ENCODE results near the gene C8G. TPM values are rescaled to one million over a fixed set of nuclear protein-coding genes. Genes with fewer than 3 reads are reported as not detected.

The C8G gene
- total and polyA plus RNA-seq, 2 of the 13 experiments (the other 11 are each of a cell fraction or from before 2014, with no cell fraction given) = 4.9 to 12.8 TPM

DNA sequence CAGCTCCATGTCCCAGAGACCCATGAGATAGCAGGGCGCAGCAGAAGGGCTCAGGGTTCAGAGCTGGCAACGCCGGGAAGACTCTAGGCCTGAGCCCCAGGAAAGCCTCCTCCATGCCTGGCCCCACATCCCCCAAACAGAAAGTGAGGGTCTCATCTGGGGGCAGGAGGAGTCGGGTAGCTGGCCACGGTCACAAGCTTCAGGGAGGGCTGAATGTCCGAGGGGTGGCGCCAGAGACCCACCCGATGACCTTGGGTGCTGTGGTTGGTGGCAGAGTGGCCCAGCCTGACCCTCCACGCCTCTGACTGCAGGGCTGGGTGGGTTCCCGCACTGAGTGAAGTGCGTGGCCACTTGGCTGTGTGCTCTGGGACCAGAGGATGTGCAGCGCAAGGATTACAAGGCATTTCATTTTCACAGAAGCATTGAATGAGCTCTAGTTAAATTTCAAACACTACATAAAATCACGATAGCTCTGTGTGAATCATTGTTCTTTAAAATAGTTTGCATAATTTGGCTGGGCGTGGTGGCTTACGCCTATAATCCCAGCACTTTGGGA, 3.0 kb downstream of the C8G start (continued):
- TF ChIP-seq ZNF790 (CRISPR knock-in tag; IDR thresholded peaks at IDR 0.05; ENCODE audit: borderline replicate concordance) = no peak
- TF ChIP-seq, protein P1, sequence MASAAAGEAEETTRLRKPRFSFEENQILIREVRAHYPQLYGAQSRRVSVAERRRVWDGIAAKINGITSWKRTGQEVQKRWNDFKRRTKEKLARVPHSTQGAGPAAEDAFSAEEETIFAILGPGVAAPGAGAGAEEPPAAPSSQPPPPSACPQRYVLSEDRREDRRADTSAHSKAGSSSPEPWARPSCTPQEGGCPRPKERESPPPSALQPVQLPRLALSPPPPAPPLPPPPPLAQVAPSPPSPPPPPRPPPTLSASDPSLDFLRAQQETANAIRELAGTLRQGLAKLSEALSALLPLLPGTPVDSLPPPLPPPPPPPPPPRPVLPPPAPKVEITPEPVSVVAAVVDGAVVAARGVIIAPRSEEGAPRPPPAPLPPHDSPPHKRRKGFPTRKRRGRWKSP (CRISPR knock-in tag; IDR thresholded peaks at IDR 0.05) = 0 out of 2 replicates have a peak, but pooled peaks have one; percentile 37
- TF ChIP-seq, protein P2, sequence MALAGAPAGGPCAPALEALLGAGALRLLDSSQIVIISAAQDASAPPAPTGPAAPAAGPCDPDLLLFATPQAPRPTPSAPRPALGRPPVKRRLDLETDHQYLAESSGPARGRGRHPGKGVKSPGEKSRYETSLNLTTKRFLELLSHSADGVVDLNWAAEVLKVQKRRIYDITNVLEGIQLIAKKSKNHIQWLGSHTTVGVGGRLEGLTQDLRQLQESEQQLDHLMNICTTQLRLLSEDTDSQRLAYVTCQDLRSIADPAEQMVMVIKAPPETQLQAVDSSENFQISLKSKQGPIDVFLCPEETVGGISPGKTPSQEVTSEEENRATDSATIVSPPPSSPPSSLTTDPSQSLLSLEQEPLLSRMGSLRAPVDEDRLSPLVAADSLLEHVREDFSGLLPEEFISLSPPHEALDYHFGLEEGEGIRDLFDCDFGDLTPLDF (CRISPR knock-in tag; IDR thresholded peaks at IDR 0.05) = no peak
- peak; percentile 70; the same call in 1 of the 2 replicates for TF ChIP-seq HNRNPL (IDR thresholded peaks at IDR 0.05; ENCODE audit: low read depth, low read length)
- TF ChIP-seq, protein P3, sequence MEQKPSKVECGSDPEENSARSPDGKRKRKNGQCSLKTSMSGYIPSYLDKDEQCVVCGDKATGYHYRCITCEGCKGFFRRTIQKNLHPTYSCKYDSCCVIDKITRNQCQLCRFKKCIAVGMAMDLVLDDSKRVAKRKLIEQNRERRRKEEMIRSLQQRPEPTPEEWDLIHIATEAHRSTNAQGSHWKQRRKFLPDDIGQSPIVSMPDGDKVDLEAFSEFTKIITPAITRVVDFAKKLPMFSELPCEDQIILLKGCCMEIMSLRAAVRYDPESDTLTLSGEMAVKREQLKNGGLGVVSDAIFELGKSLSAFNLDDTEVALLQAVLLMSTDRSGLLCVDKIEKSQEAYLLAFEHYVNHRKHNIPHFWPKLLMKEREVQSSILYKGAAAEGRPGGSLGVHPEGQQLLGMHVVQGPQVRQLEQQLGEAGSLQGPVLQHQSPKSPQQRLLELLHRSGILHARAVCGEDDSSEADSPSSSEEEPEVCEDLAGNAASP (CRISPR knock-in tag; IDR thresholded peaks at IDR 0.05; ENCODE audit: borderline replicate concordance) = peak; percentile 84; the same call in 1 of the 2 replicates
- TF ChIP-seq, protein P4, sequence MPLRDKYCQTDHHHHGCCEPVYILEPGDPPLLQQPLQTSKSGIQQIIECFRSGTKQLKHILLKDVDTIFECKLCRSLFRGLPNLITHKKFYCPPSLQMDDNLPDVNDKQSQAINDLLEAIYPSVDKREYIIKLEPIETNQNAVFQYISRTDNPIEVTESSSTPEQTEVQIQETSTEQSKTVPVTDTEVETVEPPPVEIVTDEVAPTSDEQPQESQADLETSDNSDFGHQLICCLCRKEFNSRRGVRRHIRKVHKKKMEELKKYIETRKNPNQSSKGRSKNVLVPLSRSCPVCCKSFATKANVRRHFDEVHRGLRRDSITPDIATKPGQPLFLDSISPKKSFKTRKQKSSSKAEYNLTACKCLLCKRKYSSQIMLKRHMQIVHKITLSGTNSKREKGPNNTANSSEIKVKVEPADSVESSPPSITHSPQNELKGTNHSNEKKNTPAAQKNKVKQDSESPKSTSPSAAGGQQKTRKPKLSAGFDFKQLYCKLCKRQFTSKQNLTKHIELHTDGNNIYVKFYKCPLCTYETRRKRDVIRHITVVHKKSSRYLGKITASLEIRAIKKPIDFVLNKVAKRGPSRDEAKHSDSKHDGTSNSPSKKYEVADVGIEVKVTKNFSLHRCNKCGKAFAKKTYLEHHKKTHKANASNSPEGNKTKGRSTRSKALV (CRISPR knock-in tag; IDR thresholded peaks at IDR 0.05) = no peak
- no peak for TF ChIP-seq CREB1 (IDR thresholded peaks at IDR 0.05)
- no peak for TF ChIP-seq CREB1 (CRISPR knock-in tag; IDR thresholded peaks at IDR 0.05)
- peak; percentile 53; the same call in 1 of the 2 replicates for TF ChIP-seq ZNF607 (CRISPR knock-in tag; IDR thresholded peaks at IDR 0.05; ENCODE audit: borderline replicate concordance)
- TF ChIP-seq SIX4 (CRISPR knock-in tag; IDR thresholded peaks at IDR 0.05) = no peak
- TF ChIP-seq HMG20B (CRISPR knock-in tag; conservative IDR thresholded peaks at IDR 0.05) = no peak
- 0 out of 2 replicates have a peak, but pooled peaks have one; percentile 51 for TF ChIP-seq MED13 (CRISPR knock-in tag; IDR thresholded peaks at IDR 0.05)
- peak; percentile 73; the same call in 1 of the 2 replicates for TF ChIP-seq SALL1 (CRISPR knock-in tag; IDR thresholded peaks at IDR 0.05)
- peak; percentile 24; the same call in 1 of the 2 replicates for TF ChIP-seq SOX5 (CRISPR knock-in tag; IDR thresholded peaks at IDR 0.05; ENCODE audit: borderline replicate concordance)
- no peak for TF ChIP-seq DMAP1 (CRISPR knock-in tag; IDR thresholded peaks at IDR 0.05)
- TF ChIP-seq ZFY (CRISPR knock-in tag; IDR thresholded peaks at IDR 0.05) = 0 out of 2 replicates have a peak, but pooled peaks have one; percentile 33
- peak; percentile 65 for TF ChIP-seq ZNF263 (CRISPR knock-in tag; IDR thresholded peaks at IDR 0.05)
- TF ChIP-seq ZBTB38 (CRISPR knock-in tag; IDR thresholded peaks at IDR 0.05) = peak; percentile 75
- TF ChIP-seq, protein P5, sequence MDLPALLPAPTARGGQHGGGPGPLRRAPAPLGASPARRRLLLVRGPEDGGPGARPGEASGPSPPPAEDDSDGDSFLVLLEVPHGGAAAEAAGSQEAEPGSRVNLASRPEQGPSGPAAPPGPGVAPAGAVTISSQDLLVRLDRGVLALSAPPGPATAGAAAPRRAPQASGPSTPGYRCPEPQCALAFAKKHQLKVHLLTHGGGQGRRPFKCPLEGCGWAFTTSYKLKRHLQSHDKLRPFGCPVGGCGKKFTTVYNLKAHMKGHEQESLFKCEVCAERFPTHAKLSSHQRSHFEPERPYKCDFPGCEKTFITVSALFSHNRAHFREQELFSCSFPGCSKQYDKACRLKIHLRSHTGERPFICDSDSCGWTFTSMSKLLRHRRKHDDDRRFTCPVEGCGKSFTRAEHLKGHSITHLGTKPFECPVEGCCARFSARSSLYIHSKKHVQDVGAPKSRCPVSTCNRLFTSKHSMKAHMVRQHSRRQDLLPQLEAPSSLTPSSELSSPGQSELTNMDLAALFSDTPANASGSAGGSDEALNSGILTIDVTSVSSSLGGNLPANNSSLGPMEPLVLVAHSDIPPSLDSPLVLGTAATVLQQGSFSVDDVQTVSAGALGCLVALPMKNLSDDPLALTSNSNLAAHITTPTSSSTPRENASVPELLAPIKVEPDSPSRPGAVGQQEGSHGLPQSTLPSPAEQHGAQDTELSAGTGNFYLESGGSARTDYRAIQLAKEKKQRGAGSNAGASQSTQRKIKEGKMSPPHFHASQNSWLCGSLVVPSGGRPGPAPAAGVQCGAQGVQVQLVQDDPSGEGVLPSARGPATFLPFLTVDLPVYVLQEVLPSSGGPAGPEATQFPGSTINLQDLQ (CRISPR knock-in tag; IDR thresholded peaks at IDR 0.05) = no peak
- 0 out of 2 replicates have a peak, but pooled peaks have one; percentile 36 for TF ChIP-seq IRF2 (CRISPR knock-in tag; IDR thresholded peaks at IDR 0.05)
- peak; percentile 18; the same call in 1 of the 2 replicates for TF ChIP-seq HNF4A (CRISPR knock-in tag; IDR thresholded peaks at IDR 0.05)
